Amniotic epithelial cell (primary cell): ENCODE data around the gene KDM4B.
A peak's percentile ranks its signal among the peaks of the same experiment; 100 is the strongest.
"Not testable (repeated sequence)": the region's sequence is repeated elsewhere in the genome, so short reads cannot be mapped to it uniquely, and the experiment has no call there.

Experiments used
- DNase-seq: peaks from one replicate; pipeline ENCODE4 v3.0.0-alpha.2; 2010; ENCODE audit warnings: low read depth

Gene KDM4B

DNA sequence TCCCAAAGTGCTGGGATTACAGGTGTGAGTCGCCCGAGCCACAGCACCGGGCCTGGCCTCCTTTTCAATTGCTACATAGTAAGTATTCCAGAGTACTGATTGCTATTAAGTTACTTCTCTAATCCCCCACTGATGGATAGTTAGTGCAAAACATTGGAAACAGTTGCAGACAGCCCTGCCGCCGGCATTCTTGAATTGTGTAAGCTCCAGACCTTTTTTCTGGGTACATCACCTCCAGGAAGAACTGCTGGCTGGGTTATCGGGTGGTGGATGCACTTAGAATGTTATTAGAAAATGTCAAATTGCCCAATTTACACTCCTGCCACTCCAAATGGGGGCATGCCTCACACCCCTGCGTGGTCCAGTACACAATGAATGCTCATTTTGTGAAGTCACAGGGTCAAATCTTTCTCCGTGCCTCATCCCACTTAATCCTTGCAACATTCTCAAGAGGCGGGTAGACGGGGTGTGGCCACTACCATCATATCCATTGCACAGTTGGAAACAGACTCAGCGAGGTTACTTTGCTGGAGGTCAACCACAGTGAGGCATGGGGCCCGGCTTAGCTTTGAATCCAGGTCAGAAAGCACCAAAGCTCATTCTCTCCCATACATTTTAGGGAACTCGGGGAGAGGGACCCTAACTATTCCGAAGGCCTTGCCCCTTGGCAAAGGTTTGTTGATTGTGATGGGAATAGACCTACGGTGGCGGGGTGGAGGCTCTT lies 1.0 kb upstream of the KDM4B start:
- peak; percentile 95 for DNase-seq

DNA sequence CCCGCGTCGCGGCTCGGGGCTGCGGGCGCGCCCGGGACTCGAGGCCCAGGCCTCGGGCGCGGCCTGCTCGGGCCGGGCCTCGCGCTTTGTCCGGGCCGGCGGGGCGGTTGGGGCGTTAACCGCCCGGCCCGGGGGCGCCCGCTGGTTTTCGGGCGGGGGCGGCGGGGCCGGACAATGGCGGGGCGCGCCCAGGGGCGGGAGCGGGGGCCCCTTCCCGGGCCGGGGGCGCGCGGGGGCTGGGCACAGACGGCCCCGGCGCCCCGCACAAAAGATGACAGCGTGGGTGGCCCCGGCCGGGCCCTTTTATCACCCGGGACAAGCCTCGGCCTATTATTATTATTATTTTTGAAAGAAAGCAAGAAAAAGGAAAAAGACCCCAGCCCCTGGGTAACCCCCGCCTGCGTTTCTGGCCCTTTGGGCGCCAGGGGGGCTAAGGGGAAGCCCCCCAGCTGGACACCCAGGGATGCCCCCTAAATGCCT lies 419 bp downstream of the KDM4B start:
- no peak for DNase-seq

DNA sequence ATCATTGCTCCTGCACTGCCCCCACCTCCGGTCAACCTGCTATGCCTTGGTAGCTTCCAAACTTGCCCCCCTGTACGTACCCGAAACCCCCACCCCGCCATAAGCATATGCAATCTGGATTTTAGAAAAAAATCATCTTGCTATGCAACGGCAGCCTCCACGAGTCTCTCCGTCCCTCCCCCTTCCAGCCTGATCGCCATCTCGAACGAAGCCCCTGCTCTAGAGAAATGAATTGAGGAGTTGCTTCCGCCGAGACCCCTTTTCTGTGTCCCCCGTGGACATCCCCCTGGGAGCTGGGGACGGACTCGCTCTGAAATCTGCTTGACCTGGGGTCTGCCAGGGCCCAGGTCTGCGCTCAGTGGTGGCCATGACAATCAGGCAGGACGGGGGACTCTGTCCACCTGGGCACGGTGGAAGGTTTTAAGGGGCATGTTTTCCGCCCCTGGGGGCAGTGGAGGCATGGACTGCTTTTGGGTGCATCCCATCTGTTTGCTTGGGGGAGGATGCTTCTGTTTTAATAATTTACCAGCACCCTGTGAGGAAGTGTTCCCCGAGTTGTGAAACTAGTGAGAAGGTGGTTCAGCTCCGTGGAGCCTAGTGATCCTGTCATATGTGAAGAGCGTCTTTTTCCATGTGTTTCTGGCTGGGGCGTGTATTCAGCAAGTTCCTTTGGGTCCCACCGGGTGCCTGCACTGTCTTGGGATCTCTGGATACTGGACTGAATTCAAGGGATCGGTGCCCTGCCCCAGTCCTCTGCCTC lies 1.0 kb downstream of the KDM4B start:
- DNase-seq, result no peak

DNA sequence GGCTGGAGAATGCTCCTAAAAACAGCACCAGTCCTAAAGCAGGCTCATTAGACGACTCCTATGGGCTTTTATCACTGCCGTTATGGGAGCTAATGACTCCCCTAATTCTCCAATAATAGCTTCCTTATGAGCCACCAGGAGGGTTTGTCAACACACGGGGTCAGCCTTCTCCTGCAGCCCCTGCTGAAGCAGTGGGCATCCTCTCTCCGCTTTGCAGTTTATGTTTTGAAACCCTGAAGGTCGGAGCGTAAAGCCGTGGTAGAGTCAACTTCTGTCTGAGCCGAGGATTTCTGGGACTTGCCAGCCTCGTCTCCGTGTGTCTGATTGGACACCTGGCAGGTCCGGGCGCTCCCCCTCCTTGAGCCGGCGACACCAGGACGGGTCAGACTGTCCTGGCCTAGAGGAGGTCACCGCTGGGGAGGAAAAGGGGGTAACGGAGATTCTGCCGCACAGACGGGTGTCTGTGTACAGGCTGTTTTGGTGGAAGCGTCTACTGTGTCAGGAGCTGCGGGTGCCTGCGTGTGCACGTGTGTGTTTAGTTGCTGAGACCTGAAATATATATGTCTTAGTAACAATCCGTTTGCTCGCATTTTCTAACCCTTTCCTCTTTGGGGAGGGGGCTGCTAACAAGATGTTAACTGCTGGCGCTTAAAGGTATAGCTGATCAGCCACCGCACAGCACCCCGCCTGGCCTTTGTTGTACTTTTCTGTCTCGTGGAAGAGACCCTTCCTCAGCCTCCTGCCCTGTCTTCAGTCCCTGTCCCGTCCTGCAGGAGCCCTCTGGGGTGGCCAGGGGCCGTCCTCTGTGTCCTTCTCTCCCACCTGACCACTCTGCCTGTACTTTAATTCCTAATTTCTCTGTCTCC lies 1.9 kb downstream of the KDM4B start:
- DNase-seq, result peak; percentile 35

DNA sequence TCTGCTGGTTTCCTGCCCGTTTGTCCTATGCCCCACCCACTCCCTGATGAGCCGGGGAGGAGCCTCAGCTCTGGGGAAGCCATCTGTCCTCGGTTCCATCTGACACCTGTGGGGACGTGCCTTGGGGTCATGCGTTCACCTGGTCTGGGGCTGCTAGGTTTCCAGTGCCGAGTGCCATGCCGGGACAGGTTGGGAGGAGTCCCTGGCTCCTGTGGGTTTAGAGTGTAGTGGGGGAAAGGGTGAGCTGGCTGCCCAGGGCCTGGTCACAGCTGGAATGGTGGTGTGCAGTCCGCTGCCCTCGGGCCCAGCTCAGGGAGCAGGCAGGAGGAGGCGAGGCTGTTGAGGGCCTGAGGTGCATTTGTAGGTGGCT lies 2.5 kb downstream of the KDM4B start:
- DNase-seq, result no peak

DNA sequence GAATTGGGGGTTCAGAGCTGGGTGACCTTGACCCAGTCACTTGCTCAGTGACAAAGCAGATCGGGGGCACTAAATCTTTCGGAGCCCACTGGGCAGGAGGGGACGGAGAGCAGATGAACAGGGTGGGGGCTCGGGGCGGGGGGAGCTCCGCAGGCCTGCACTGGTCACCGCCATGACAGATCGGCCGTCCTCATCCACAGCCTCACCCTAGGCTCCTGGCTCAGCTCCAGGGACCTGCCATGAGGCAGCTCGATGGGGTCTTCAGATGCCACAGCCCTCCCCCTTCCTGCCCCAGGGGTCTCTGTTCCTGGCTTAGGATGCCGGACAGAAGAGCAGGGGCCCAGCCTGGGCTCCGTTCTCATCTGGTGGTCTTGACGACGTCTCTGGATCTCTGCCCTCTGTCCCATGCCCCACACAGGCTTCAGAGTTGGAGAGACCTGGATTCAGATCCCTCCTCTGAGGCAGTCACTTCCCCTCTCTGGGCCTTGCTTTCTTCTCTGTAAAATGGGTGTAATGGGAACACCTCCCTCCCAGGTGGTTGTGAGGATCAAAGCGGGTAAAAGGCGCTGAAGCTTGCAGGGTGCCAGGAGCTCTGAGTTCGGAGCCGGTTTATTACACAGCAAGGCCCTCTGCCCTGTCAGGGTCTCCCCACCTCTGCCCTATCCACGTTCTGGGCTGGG lies 3.0 kb downstream of the KDM4B start:
- no peak for DNase-seq

DNA sequence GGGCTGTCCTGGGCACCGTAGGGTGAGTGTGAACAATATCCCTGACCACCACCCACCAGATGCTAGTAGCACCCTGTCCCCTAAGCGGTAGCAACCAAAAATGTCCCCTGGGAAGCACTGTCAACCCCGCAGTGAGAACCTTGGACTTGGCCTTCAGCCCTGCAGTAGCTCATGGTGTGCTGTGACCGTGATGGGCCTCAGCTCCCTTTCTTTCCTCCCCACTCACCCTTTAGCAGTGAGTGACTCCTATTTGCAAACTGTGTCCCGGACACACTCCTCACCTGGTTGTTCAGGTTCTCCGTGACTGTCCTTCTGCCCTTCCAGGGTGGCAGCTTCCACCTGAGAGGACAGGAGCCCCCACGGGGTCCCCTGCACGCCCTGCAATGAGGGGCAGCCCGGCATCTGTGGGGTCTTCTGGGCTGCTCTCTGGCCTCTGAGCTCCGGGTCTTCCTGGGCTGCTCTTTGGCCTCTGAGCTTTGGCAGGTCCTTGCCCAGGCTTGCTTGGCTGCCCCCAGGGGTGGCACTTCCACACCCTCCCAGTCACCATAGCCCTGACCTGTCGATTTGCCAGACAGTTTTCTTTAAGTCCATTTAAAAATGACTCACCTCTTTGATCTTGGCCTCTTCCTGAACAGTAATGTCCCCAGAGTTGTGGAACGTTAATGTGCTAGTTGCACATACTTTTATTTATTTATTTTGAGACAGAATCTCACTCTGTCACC lies 3.8 kb downstream of the KDM4B start:
- DNase-seq, result no peak

DNA sequence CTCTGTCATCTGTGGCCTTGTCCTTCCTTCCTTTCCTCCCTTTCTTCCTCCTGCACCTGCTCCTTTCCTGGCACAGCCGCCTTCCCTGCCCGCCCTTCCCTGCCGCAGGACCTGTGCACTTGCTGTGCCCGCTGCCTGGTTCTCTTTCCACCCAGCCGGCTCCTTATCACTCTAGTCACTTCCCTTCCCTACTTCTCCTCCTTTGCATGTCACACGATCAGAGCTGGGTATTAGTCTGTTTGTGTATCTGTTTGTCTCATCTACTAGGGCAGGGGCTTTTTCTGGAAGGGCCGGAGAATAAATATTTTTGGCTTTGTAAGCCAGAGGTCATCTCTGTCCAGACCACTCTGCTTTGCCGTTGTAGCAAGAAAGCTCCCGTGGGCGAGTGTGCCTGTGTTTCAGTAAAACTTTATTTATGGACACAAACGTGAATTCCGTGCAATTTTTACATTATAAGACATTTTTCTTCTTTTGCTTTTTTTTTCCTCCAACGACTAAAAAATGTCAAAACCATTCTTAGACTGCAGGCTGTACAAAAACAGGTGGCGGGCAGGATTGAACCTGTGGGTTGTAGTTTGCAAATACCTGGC lies 6.1 kb downstream of the KDM4B start:
- DNase-seq, result no peak

DNA sequence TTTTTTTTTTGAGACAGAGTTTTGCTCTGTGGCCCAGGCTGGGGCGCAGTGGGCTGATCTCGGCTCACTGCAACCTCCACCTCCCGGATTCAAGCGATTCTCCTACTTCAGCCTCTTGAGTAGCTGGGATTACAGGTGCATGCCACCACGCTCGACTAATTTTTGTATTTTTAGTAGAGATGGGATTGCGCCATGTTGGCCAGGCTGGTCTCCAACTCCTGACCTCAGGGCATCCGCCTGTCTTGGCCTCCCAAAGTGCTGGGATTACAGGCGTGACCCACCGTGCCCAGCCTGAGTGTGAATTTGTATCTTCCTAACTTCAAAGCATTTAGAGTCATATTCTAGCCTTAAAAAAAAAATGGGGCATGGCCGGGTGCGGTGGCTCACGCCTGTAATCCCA lies 6.7 kb downstream of the KDM4B start:
- DNase-seq, result not testable (repeated sequence)

DNA sequence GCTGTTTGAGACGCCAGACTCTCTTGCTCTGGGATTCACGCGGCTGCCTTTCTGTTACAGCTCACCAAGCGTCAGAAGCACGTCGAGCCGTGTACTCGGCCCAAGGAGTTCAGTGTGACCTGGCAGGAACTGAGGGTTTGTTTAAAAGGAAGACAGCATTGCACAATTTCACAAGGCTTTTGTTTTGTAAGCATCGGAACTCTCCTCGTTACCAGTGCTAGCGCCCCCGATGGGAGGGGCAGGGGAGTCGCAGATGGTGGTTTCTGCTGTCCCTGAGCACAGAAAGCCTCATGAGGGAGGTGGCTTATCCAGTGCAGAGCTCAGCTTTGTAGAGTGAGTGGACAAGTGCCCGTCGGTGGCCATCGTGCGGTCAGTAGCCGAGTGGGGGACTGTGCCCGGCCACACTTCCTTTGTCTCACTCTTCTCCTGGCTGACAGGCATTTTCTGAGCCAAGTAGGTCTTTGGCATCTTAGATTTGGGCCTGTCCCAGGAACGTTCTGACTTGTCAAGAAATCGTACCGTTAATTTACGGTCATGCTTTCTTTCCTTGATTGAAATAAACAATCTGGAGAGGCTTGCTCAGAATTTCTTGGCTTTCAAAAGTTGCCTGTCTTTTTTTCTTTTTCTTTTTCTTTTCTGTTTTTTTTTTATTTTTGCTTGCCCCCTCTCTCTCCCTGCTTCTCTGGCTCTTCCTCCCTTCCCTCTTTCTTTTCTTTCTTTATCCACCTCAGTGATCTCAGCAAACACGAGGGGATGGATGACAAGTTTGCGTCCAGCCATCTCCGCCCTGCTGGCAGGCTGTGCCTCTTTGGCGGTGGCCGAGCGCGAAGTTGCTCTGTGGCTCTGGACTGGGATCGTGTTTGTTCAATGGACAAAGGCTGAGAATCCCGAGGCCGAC lies 7.7 kb downstream of the KDM4B start:
- peak; percentile 98 for DNase-seq

DNA sequence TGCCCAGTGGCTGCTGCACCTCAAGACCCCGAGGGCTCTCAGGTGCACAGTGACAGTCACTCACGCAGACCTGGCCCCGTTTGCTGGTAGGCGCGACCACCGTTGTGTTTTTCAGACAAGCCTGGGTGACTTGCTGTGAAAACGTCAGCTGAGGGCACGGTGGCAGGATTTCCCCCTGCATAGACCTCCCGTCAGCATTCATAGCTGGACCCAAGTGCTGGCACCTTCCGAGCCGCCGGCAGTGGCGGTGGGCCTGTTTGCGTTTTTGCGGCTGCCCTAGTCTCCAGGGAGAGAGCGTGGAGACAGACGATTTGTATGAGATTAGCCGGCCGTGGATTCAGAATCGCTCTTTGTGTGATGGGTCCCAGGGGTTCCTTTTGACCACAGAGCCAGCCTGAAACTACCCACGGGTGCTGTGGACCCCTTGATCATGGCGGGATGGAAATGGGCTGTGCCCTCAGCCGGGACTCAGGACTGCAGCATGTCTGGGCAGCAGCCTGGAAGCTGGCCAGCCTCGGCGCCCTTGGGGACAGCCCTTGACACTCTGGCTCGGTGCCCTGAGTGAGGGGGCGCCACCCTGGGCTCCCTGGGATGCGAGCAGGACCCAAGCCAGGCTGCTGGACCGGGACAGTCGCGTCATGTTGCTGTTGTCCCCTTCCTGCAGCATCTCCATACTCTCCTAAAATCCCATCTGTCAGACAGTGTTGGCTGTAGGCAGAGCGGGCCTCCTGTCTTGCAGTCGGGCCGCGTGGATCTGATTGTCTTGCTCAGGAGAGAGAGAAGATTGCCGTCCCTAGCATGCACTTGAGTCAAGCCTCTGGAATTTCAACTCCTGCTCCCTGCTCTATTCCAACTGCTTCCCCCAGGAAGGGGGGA lies 8.6 kb downstream of the KDM4B start:
- peak; percentile 94 for DNase-seq

DNA sequence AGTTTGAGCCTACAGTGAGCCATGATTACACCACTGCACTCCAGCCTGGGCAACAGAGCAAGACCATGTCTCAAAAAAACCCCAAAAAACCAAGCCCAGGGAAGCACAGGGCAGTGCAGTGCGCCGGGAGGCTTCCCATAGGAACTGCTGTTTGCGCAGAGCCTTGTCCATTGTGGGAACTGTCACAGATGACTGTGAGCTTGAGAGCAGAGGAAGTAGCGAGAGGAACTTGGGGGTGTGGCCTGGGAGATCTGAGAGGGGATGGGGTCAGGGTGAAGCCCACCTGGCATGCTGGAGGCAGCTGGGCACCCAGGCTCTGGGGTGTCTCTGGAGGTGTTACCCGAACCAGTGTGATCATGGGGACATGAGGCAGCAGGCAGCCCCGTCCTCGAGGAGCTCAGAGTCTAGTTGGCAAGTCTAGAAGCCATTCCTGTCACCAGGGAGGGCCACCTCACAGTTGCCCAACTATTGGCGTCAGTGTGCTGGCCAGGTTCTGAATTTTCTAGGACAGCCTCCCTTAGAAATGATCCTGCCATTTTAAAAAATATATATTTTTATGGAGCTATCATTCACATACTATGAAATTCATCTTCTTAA lies 10.4 kb downstream of the KDM4B start:
- DNase-seq, result no peak

DNA sequence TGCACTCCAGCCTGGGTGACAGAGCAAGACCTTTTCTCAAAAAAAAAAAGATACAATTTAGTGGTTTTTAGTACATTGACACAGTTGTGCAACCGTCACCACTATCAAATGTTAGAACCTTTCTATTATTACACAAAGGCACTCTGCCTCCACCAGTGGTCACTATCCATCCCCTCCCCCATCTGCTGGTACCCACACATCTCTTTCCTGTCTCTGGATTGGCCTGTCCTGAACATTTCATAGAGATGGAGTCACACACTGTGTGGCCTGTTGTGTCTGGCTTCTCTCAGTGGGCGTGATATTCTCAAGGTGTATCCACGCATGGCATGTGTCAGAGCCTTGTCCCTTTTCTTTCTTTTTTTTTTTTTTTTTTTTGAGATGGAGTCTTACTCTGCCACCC lies 11.2 kb downstream of the KDM4B start:
- peak; percentile 64 for DNase-seq

DNA sequence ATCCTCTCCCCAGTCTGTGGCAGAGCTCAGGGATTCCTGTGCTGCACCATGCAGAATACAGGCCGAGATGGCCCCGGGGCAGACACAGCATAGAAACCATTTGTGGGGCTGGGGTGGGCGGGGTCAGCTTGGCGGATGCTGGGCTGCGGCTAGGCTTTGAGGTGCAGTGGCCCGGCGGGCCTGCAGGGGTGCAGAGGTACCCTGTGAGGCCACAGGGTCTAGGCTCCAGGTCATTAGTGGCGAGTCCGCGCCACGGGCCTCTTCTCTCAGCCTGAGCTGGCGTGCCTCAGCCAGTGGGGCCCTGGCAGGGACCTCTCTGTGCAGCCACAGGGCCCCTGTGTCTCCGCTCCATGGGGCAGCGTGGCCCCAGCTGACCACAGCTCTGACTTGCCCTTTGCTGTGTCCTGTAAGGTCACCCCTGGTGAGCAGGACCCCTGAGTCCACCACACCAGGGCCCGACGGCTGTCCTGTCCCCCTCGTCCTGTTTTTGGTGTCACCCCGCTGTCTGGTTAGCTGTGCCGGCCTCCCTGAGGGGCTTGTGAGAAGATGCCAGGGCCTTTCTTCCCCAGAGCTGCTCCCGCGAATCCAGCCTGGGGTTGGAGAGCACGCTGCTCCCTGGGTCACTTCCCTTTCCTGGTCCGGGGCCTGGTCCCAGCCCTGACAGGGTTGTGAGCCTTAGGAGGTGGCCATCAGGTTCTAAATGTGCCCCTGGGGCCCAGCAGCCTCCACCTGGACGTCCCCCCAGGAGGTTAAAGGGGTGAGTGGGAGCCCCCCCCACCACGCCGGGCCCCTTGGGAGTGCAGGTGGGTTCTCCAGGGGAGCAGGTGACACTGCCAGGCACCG lies 12.1 kb downstream of the KDM4B start:
- DNase-seq, result no peak

DNA sequence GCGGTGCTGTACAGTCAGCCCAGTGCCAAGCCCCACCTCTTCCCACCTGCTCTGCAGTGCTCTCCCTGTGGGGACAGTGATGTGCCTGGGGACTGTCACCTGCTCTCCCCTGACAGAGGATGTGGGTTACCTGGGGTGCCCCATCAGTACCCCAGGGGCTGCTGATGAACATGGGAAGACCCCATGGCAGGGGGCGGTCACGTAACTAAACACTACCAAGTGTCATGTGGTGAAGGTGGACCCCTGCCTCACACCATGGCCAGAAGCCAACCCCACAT lies 12.7 kb downstream of the KDM4B start:
- no peak for DNase-seq

DNA sequence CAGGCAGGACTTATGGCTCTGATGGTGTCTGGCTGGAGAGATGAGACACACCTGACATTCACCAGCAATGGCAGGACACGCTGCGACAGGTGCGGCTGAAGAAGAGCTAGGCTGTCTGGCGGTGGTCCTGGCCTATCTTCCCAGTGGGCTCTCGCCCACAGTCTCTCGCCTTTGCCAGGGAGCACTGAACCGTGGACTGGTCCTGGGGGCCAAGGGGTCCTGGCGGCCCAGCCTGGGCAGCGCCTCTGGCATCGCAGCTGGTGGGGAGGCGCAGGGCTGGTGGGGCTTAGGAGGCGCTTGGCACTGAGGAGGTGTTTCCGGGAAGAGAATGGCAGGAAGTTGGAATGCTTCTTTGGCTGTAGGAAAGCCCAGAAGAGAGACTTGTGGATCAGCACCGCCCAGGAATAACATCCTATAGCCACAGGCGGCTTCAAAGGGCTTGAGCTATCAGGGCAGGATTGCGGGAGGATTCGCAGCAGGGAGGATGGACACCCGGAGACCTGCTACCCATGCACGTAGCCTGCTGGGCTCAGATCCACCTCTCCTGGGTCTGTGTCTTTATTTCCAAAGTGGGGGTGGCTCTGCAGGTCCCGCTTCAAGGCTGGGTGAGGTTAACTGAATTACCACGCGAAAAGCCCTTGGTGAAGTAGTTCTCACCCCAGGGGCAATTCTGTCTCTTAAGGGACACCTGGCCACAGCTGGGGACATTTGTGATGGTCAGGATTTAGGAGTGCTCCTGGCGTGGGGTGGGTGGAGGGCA lies 14.6 kb downstream of the KDM4B start:
- no peak for DNase-seq

DNA sequence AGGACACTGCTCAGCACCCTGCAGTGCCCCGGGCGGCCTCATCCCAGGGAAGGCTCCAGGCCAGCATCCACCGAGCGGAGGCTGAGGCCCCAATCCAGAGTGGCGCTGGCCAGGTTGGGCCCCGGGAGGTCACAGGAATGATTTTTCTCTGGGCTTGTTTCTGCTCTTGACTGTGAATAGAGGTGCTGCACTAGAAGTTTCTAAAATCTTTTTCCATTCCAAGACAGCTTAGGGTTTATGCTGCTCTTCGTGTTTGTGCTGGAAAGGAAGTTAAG lies 15.1 kb downstream of the KDM4B start:
- DNase-seq, result no peak
